H1 (cell line): ENCODE data around the gene PLA2G4A. TPM values are rescaled to one million over a fixed set of nuclear protein-coding genes. Genes with fewer than 3 reads are reported as not detected.

ENCODE experiments used
- CTCF ChIA-PET: fragments of 300-600 bp; sonication (Branson Sonifier 250); formaldehyde crosslinking; loops from one replicate; lab custom pipeline; 2021; ENCODE audit not compliant: partially characterized antibody; lab: Charles Lee
- POLR2A ChIA-PET: fragments of 300-600 bp; sonication (Branson Sonifier 250); formaldehyde crosslinking; loops from one replicate; lab custom pipeline; 2021; ENCODE audit warnings: inconsistent platforms; ENCODE audit not compliant: partially characterized antibody; lab: Charles Lee
- DNase-seq, 2 experiments: peaks; one replicate each; pipeline versions ENCODE4 v3.0.0 to v3.0.0-alpha.2; 2010 to 2022; ENCODE audit warnings: low spot score in 2 of 2, low read depth in 1 of 2, mixed read lengths in 1 of 2
- FAIRE-seq: peaks from 2 replicates; lab custom pipeline; 2011; peaks lifted over from hg19 to GRCh38; lab: Jason Lieb, UNC
- H2AFZ ChIP-seq: 2 replicates; pipeline ENCODE4 v1.8.1; 2012; ENCODE audit warnings: low read length, inconsistent platforms
- H2AK5ac ChIP-seq: 2 replicates; pipeline ENCODE4 v1.6.1; 2013; ENCODE audit warnings: low read depth, low read length
- H2BK120ac ChIP-seq: replicated peaks from 2 replicates; pipeline ENCODE3; 2013; ENCODE audit warnings: low read depth, low read length, inconsistent platforms
- H2BK12ac ChIP-seq: 2 replicates; pipeline ENCODE4 v1.6.1; 2013; ENCODE audit warnings: low read depth, low read length
- H2BK15ac ChIP-seq: 2 replicates; pipeline ENCODE4 v1.6.1; 2013; ENCODE audit warnings: low read length
- H2BK20ac ChIP-seq: 2 replicates; pipeline ENCODE4 v1.6.1; 2013; ENCODE audit warnings: low read length
- H2BK5ac ChIP-seq: 2 replicates; pipeline ENCODE4 v1.6.1; 2013; ENCODE audit warnings: low read depth, low read length
- H3K14ac ChIP-seq: 2 replicates; pipeline ENCODE4 v1.6.1; 2013; ENCODE audit warnings: inconsistent platforms; ENCODE audit not compliant: insufficient read length
- H3K18ac ChIP-seq: 2 replicates; pipeline ENCODE4 v1.6.1; 2013; ENCODE audit warnings: low read length; ENCODE audit errors: extremely low read depth
- H3K23ac ChIP-seq: 2 replicates; pipeline ENCODE4 v1.6.1; 2013; ENCODE audit warnings: inconsistent platforms; ENCODE audit not compliant: insufficient read length
- H3K23me2 ChIP-seq: 2 replicates; pipeline ENCODE4 v1.6.1; 2013; ENCODE audit warnings: low read depth, low read length
- H3K27ac ChIP-seq: 2 replicates; pipeline ENCODE4 v1.6.1; 2011; ENCODE audit warnings: low read depth, low read length, inconsistent platforms
- H3K27me3 ChIP-seq, 4 experiments: replicated peaks in 1 of 4; 1 replicate in 1 of 4; 2 replicates in 3 of 4; pipeline versions ENCODE4 v1.6.1 to v1.8.1; 2011 to 2013; ENCODE audit warnings: low read length in 3 of 4, mild to moderate bottlenecking in 3 of 4, inconsistent platforms in 2 of 4, mixed read lengths in 2 of 4, moderate library complexity in 1 of 4; ENCODE audit not compliant: control insufficient read depth in 3 of 4, insufficient read depth in 3 of 4; ENCODE audit errors: extremely low read depth in 1 of 4
- H3K36me3 ChIP-seq, 4 experiments: 2 replicates each; pipeline versions ENCODE4 v1.6.1 to v1.8.1; 2011 to 2013; ENCODE audit warnings: mild to moderate bottlenecking in 4 of 4, low read length in 3 of 4, moderate library complexity in 2 of 4, control low read depth in 1 of 4, inconsistent platforms in 1 of 4; ENCODE audit not compliant: insufficient read depth in 4 of 4, control insufficient read depth in 2 of 4
- H3K4ac ChIP-seq: replicated peaks from 2 replicates; pipeline ENCODE3; 2013; ENCODE audit warnings: low read length, low read depth, mixed read lengths, inconsistent platforms; ENCODE audit not compliant: insufficient read length
- H3K4me1 ChIP-seq, 4 experiments: replicated peaks in 1 of 4; 1 replicate in 1 of 4; 2 replicates in 3 of 4; pipeline versions ENCODE4 v1.6.1 to v1.8.1; 2011 to 2013; ENCODE audit warnings: low read length in 3 of 4, inconsistent platforms in 2 of 4, mixed read lengths in 1 of 4; ENCODE audit not compliant: insufficient read depth in 4 of 4, control insufficient read depth in 3 of 4
- H3K4me2 ChIP-seq, 2 experiments: 2 replicates each; pipeline versions ENCODE4 v1.6.1 to v1.8.1; 2011 to 2013; ENCODE audit warnings: low read depth in 2 of 2, low read length in 2 of 2, control low read depth in 1 of 2, inconsistent platforms in 1 of 2, mild to moderate bottlenecking in 1 of 2; ENCODE audit not compliant: insufficient read depth in 1 of 2
- H3K4me3 ChIP-seq, 4 experiments: fragments of 200-600, 300-600 bp in 1 of 4; sonication (generic), shearing (Covaris generic), sonication (Bioruptor Twin) in 1 of 4; 2 replicates each; pipeline versions ENCODE4 v1.5.1 to v1.8.1; 2011 to 2016; ENCODE audit warnings: low read length in 4 of 4, low read depth in 3 of 4, control low read depth in 2 of 4, inconsistent platforms in 2 of 4, mild to moderate bottlenecking in 2 of 4, mixed read lengths in 1 of 4, moderate library complexity in 1 of 4; ENCODE audit not compliant: insufficient read depth in 2 of 4; ENCODE audit errors: extremely low read depth in 1 of 4
- H3K56ac ChIP-seq: replicated peaks from 2 replicates; pipeline ENCODE3; 2013; ENCODE audit warnings: low read depth, mild to moderate bottlenecking, mixed read lengths, low read length, inconsistent platforms; ENCODE audit not compliant: insufficient read length
- H3K79me1 ChIP-seq: 2 replicates; pipeline ENCODE4 v1.6.1; 2013; ENCODE audit warnings: low read depth, low read length, control low read depth
- H3K79me2 ChIP-seq, 2 experiments: 2 replicates each; pipeline versions ENCODE4 v1.6.1 to v1.8.1; 2012 to 2013; ENCODE audit warnings: low read length in 2 of 2, mild to moderate bottlenecking in 2 of 2, inconsistent platforms in 1 of 2; ENCODE audit not compliant: insufficient read depth in 2 of 2, control insufficient read depth in 1 of 2
- H3K9ac ChIP-seq, 4 experiments: replicated peaks in 1 of 4; 1 replicate in 1 of 4; 2 replicates in 3 of 4; pipeline versions ENCODE4 v1.6.1 to v1.8.1; 2011 to 2013; ENCODE audit warnings: low read depth in 3 of 4, low read length in 3 of 4, control low read depth in 2 of 4, mild to moderate bottlenecking in 2 of 4, moderate library complexity in 2 of 4, inconsistent platforms in 1 of 4; ENCODE audit errors: extremely low read depth in 1 of 4
- H3K9me3 ChIP-seq, 2 experiments: 2 replicates each; pipeline versions ENCODE4 v1.6.1 to v1.8.1; 2012 to 2013; ENCODE audit warnings: mild to moderate bottlenecking in 2 of 2, moderate library complexity in 2 of 2, control low read depth in 1 of 2, inconsistent platforms in 1 of 2, low read depth in 1 of 2, low read length in 1 of 2, mixed read lengths in 1 of 2; ENCODE audit not compliant: insufficient read depth in 2 of 2
- H4K20me1 ChIP-seq, 2 experiments: replicated peaks in 1 of 2; 2 replicates each; pipeline versions ENCODE3 to v1.8.1; 2011 to 2013; ENCODE audit warnings: inconsistent platforms in 2 of 2, low read length in 2 of 2, mild to moderate bottlenecking in 1 of 2; ENCODE audit not compliant: insufficient read depth in 2 of 2, control insufficient read depth in 1 of 2
- H4K5ac ChIP-seq: 2 replicates; pipeline ENCODE4 v1.6.1; 2013; ENCODE audit warnings: low read length, low read depth, mixed read lengths, inconsistent platforms; ENCODE audit not compliant: insufficient read length
- H4K8ac ChIP-seq: 2 replicates; pipeline ENCODE4 v1.8.0; 2013; ENCODE audit warnings: mild to moderate bottlenecking, moderate library complexity, low read length, inconsistent platforms; ENCODE audit not compliant: insufficient read depth; ENCODE audit errors: extremely low read depth
- H4K91ac ChIP-seq: replicated peaks from 2 replicates; pipeline ENCODE3; 2013; ENCODE audit warnings: low read length, mixed read lengths, inconsistent platforms; ENCODE audit not compliant: insufficient read length
- POU5F1 ChIP-seq: IDR thresholded peaks from 2 replicates; pipeline ENCODE4 v1.6.1; 2011; ENCODE audit warnings: low read depth, mild to moderate bottlenecking, low read length, moderate library complexity
- SP2 ChIP-seq: IDR thresholded peaks from 2 replicates; pipeline ENCODE4 v1.6.1; 2012; ENCODE audit warnings: mild to moderate bottlenecking, low read length, inconsistent platforms
- TEAD4 ChIP-seq: IDR thresholded peaks from 2 replicates; pipeline ENCODE4 v1.6.1; 2012; ENCODE audit warnings: low read depth, low read length, inconsistent platforms, mixed read lengths
- WGBS, 2 experiments: shearing (Covaris generic) in 1 of 2; methylation state at CpG; one replicate each; pipeline versions ENCODE4 v1.1.6 to v1.1.7; 2013 to 2015; ENCODE audit warnings: low lambda C conversion rate in 2 of 2, mixed read lengths in 2 of 2, inconsistent platforms in 1 of 2, low coverage in 1 of 2, missing lambda C conversion rate in 1 of 2; ENCODE audit not compliant: insufficient replicate concordance in 2 of 2, insufficient coverage in 1 of 2, insufficient read length in 1 of 2; ENCODE audit errors: extremely low coverage in 1 of 2, missing lambda C conversion rate in 1 of 2; 5-methylcytosine and 5-hydroxymethylcytosine counted together
- polyA plus RNA-seq, 7 experiments: library from polyadenylated mRNA; depleted of rRNA in 3 of 7; stranded (reverse) in 5 of 7; unstranded in 2 of 7; fragments of >200 nt in 5 of 7; fragments of 200-250 nt in 2 of 7; gene quantifications; 1 replicate in 5 of 7; 2 replicates in 1 of 7; 4 replicates in 1 of 7; pipeline versions ENCODE4 v1.2.1 to v1.2.3, GENCODE V29; 2011 to 2013; ENCODE audit warnings: missing spikeins in 2 of 7, mixed read lengths in 2 of 7
- total RNA-seq: library from RNA; stranded (reverse); fragmentation: NEBNext Ultra II Directional; extraction: Animal tissue kit (Norgen Biotek cat#: 25700); gene quantifications from 2 replicates; pipeline ENCODE4 v1.2.1, GENCODE V29; 2021

PLA2G4A gene
- total and polyA plus RNA-seq, 2 of the 8 experiments (the other 6 are each of a cell fraction or from before 2014, with no cell fraction given) = 0.63 to 1.4 TPM

DNA sequence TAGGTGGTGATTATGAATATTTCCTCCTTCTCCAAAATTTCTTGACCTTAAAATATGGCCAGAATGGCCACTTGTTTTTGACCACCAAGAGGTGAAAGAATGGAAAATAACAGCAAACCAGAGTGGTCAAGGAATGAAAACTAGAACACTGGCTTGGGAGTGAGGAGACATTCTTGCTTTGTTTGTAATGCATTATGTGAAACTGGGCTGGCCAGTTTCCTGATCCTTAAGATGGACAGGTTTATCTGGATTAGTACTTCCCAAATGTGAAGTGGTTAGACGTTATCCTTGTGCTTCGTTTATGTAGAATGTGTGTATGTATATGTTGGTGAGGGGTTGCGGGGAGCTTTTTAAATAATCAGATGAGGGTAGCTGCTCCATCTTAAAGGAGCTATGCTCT, 12.8 kb downstream of the PLA2G4A start:
- CTCF ChIA-PET = interaction anchor here (1.1 kb wide), 1 partner anchor 40 kb away, joined by 3 read pairs; no protein-coding TSS in a partner anchor
- Histone ChIP-seq H2AK5ac (no peak overlapping the region), H3K9me3 (no peaks in the 10 kb centered on the region), H3K27ac (no peak overlapping the region), H2BK5ac (no peak overlapping the region), H4K5ac (no peak overlapping the region), H2BK120ac (no peak overlapping the region), H3K79me1 (no peaks in the 10 kb centered on the region), H3K27me3 (no peaks in the 10 kb centered on the region), H3K4ac (no peak overlapping the region), H2BK12ac (no peak overlapping the region), H3K4me3 (no peak overlapping the region), H3K14ac (no peak overlapping the region), H4K91ac (no peak overlapping the region)
- 98% methylated on average over 3 of the region's 3 CpGs; no CpG with 5 or more reads in 1 of the 2 experiments for WGBS, 2 experiments
- DNase-seq (no peak), FAIRE-seq (no peak)
- no peak for TF ChIP-seq POU5F1
- TF ChIP-seq SP2 = no peak
- no peak for TF ChIP-seq TEAD4
- TF ChIP-seq, all 59 proteins: peak for 0
- H3K23ac ChIP-seq = no peak overlapping the region
- H3K56ac ChIP-seq = no peak overlapping the region
- H2BK20ac ChIP-seq = no peak overlapping the region
- no peaks in the 10 kb centered on the region for H3K23me2 ChIP-seq
- no peak overlapping the region for H2BK15ac ChIP-seq
- 0 out of 2 replicates have a peak overlapping the region, but pooled peaks have one; percentile 11 for H2AFZ ChIP-seq
- H3K36me3 ChIP-seq = no peaks in the 10 kb centered on the region
- no peak overlapping the region for H3K9ac ChIP-seq
- 0 out of 4 replicates have a peak overlapping the region, but pooled peaks of 1 of the 2 experiments have one; percentile 7 for H3K4me2 ChIP-seq
- H4K8ac ChIP-seq = no peak overlapping the region
- H3K18ac ChIP-seq = no peak overlapping the region
- no peaks in the 10 kb centered on the region for H3K79me2 ChIP-seq
- no peaks in the 10 kb centered on the region for H3K4me1 ChIP-seq
- no peaks in the 10 kb centered on the region for H4K20me1 ChIP-seq
- POLR2A ChIA-PET = no interaction called here
